Measurements from ENCODE around the gene MRPL10. TPM values are rescaled to one million over a fixed set of nuclear protein-coding genes. Genes with fewer than 3 reads are reported as not detected.

The MRPL10 gene
- total RNA-seq, 2 experiments from 2014 or later = 54.4 to 64.9 TPM

DNA sequence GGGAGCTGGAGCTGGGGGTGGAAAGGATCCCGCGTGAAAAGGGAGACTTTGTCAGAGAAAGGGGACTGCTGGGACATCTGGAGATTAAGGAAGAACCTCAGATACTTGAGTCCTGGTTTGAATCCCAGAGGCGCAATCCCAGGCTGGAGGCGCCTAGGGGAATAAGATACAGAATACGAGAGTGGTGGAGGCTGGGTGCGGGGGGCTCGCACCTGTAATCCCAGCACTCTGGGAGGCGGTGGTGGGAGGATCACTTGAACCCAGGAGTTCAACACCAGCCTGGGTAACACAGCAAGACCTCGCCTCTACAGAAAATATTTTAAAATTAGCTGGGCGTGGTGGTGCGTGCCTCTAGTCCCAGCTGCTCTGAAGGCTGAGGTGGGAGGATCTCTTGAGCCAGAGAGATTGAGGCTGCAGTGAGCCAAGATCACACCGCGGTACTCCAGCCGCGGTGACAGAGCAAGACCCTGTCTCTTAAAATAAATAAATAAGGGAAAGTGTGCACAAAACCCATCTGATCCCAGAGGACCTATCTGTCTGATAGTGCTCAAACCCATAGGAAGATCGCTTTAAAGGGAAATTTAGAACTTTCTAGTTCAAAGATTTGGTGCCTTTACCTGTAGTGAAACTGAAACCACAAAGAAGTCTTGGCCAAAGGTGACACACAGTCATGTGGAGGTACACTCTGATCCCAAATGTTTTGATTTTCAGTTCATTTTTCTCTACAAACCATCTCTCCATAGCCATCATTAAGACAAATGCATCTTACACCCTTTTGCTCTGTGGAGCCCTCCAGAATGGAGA lies 10.3 kb upstream of the MRPL10 start:
- Mint-ChIP-seq H3K27ac (peak overlapping the region; percentile 89), H3K4me1 (peaks cover 31% of the 10 kb centered on the region), H3K9me3 (ENCODE audit: low read depth) (no peaks in the 10 kb centered on the region), H3K27me3 (peaks cover 27% of the 10 kb centered on the region), H3K36me3 (no peaks in the 10 kb centered on the region), H3K4me3 (peak overlapping the region; percentile 96)
- no peak for DNase-seq
- no peak for ATAC-seq
- CTCF ChIA-PET = interaction anchor here (0.7 to 14.0 kb wide), 31 partner anchors 8 to 289 kb away, joined by 3 to 365 read pairs (median 4); partner anchors contain the start of genes CDK5RAP3, LRRC46, MRPL10 and OSBPL7

DNA sequence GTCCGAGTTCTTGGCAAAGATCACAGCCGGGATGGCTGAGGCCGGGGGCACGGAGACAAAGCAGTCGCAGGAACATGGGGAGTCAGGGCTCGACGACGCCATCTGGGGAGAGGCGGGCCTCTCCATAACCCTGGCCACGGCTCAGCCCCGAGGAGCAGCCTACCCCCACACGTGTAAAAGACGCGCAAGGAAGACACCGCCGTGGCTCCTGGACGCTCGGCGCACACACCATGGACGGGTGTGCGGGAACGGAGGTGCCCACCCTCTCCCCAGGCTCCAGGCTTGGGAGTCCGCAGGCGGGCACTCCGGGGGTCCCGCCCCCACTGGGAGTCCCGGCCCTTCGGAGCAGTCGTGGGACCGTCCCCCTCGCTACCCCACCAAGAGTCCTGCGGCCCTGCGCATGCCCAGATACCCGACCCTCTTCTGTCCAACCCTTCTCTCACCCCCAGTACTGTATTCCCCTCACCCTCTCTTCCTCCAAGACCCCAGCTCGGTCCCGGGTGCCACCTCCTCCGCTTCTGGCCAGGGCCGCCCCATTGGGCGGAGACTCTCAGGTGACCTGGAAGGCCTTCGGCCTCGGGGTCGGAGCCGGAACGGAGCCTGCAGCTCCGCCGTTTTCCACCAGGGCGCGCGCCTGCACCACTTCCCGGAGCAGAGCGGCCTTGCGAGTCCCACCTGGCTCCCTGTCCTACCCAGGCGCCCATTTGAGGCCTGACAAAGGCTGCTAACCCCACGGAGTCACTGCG lies 9.6 kb upstream of the MRPL10 start, which contains the start of gene SCRN2:
TSS of gene SCRN2 (minus strand) at position 532 of the 746 bp plus-strand sequence. CDS start at position 102, 430 bp downstream.
- H3K4me3 Mint-ChIP-seq = peak within 1 kb of the TSS; percentile 96
- peak within 1 kb of the TSS; percentile 89 for H3K27ac Mint-ChIP-seq
- DNase-seq = peak; percentile 93
- no peaks in the 10 kb centered on the region for H3K9me3 Mint-ChIP-seq (ENCODE audit: low read depth)
- peaks cover 34% of the 10 kb centered on the region for H3K4me1 Mint-ChIP-seq
- CTCF ChIA-PET = interaction anchor here (0.6 to 14.0 kb wide), 31 partner anchors 9 to 290 kb away, joined by 3 to 365 read pairs (median 4); partner anchors contain the start of genes CDK5RAP3, LRRC46, MRPL10 and OSBPL7
- H3K27me3 Mint-ChIP-seq = peaks cover 20% of the 10 kb centered on the region
- no peaks in the 10 kb centered on the region for H3K36me3 Mint-ChIP-seq
- peak; percentile 94 for ATAC-seq

DNA sequence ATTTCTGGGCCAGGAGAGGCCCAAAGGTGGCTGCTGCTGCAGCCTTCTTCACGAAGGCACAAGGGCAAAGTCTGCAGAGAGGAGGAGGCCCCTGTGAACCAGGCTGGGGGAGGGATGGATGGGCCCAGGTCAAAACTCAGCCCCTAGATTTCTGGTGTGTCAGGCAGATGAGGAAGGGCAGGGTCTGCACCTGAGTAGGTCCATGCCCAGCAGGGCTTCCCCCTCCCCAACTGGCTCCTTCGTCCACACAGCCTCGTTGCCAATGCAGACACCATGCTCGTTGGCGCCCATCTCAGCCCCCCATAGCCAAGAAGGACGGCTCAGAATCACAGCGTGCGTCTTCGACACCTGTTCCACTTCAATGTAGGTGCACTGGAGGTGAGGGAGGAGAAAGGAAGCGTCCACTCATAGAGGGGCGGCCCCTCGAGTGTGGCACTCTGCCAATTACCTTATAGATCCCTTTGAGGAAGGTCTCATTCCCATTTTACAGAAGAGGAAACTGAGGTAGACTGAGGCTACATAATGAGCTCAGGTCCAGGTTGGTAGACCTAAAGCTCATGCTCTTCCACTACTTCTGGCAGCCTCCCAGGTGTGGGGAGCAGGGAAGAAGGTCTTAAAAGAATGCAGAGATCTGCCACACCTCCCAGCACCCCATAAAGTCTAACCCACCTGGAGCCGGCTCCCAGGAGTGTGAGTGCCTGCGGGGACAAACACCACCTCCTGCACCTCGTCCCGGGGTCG lies 8.8 kb upstream of the MRPL10 start:
- H3K27ac Mint-ChIP-seq = peak overlapping the region; percentile 45
- no peaks in the 10 kb centered on the region for H3K9me3 Mint-ChIP-seq (ENCODE audit: low read depth)
- peaks cover 41% of the 10 kb centered on the region for H3K4me1 Mint-ChIP-seq
- ATAC-seq (no peak), DNase-seq (no peak)
- CTCF ChIA-PET = interaction anchor here (0.6 to 14.0 kb wide), 18 partner anchors 10 to 291 kb away, joined by 3 to 365 read pairs (median 10); partner anchors contain the start of genes CDK5RAP3, LRRC46, MRPL10 and OSBPL7
- H3K36me3 Mint-ChIP-seq = no peaks in the 10 kb centered on the region
- peaks cover 12% of the 10 kb centered on the region for H3K27me3 Mint-ChIP-seq
- H3K4me3 Mint-ChIP-seq = peak overlapping the region; percentile 96

- Mint-ChIP-seq H3K4me3 (no peak overlapping the region), H3K27me3 (peaks cover 1% of the 10 kb centered on the region), H3K27ac (no peak overlapping the region), H3K9me3 (ENCODE audit: low read depth) (no peaks in the 10 kb centered on the region), H3K4me1 (peaks cover 50% of the 10 kb centered on the region), H3K36me3 (no peaks in the 10 kb centered on the region)
- DNase-seq (no peak), ATAC-seq (no peak)
- CTCF ChIA-PET = interaction anchor here (5.7 to 14.0 kb wide), 2 partner anchors 9 to 53 kb away, joined by 58 to 365 read pairs; partner anchors contain the start of genes LRRC46, MRPL10 and SP2
Measured at GRCh38 chr17:47839071-47839470, 7.7 kb upstream of the MRPL10 start.

DNA sequence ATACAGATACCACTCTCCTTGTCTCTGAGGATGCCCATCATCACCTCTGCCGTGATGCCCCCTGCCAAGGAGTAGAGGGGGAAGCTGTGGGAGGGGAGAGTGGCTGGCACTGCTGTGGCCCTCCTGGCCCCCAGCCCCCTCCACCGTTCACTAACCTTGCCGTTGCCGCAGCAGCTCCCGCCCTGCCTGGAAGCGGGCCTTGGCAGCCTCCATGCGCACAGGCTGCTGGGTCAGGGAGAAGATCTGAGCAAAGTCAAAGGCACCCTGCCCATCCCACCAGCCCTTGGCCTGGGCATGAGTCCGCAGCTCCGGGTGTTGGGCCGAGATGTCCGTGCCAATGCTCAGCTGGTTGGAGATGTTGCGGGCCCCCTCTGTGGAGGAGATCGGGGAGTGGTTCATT lies 7.3 kb upstream of the MRPL10 start:
- ATAC-seq (no peak), DNase-seq (no peak)
- Mint-ChIP-seq H3K36me3 (no peaks in the 10 kb centered on the region), H3K4me1 (peaks cover 50% of the 10 kb centered on the region), H3K27ac (no peak overlapping the region), H3K9me3 (ENCODE audit: low read depth) (no peaks in the 10 kb centered on the region), H3K4me3 (no peak overlapping the region), H3K27me3 (no peaks in the 10 kb centered on the region)
- CTCF ChIA-PET = interaction anchor here (1.9 to 3.4 kb wide), 2 partner anchors 52 to 111 kb away, joined by 4 to 20 read pairs; no protein-coding TSS in a partner anchor

- H3K4me1 Mint-ChIP-seq = peaks cover 51% of the 10 kb centered on the region
- H3K27ac Mint-ChIP-seq = no peak overlapping the region
- ATAC-seq = no peak
- no peaks in the 10 kb centered on the region for H3K27me3 Mint-ChIP-seq
- no peaks in the 10 kb centered on the region for H3K9me3 Mint-ChIP-seq (ENCODE audit: low read depth)
- DNase-seq = no peak
- H3K4me3 Mint-ChIP-seq = no peak overlapping the region
- CTCF ChIA-PET = interaction anchor here (0.7 to 3.4 kb wide), 5 partner anchors 9 to 112 kb away, joined by 3 to 20 read pairs (median 4); partner anchors contain the start of gene OSBPL7
- no peaks in the 10 kb centered on the region for H3K36me3 Mint-ChIP-seq
Measured at GRCh38 chr17:47837401-47838039, 6.2 kb upstream of the MRPL10 start.

- no peaks in the 10 kb centered on the region for H3K36me3 Mint-ChIP-seq
- no peak for DNase-seq
- H3K27ac Mint-ChIP-seq = no peak overlapping the region
- peaks cover 50% of the 10 kb centered on the region for H3K4me1 Mint-ChIP-seq
- CTCF ChIA-PET = interaction anchor here (1.5 to 3.4 kb wide), 3 partner anchors 15 to 113 kb away, joined by 4 to 20 read pairs (median 5); partner anchors contain the start of gene OSBPL7
- no peaks in the 10 kb centered on the region for H3K9me3 Mint-ChIP-seq (ENCODE audit: low read depth)
- no peak for ATAC-seq
- H3K27me3 Mint-ChIP-seq = no peaks in the 10 kb centered on the region
- H3K4me3 Mint-ChIP-seq = no peak overlapping the region
Measured at GRCh38 chr17:47836601-47837000, 5.3 kb upstream of the MRPL10 start.

GRCh38 chr17:47834756-47835155 lies 3.4 kb upstream of the MRPL10 start:
- peak overlapping the region; percentile 17 for H3K27ac Mint-ChIP-seq
- H3K36me3 Mint-ChIP-seq = peaks cover 6% of the 10 kb centered on the region
- no peak overlapping the region for H3K4me3 Mint-ChIP-seq
- H3K4me1 Mint-ChIP-seq = peaks cover 47% of the 10 kb centered on the region
- ATAC-seq (no peak), DNase-seq (no peak)
- H3K27me3 Mint-ChIP-seq = no peaks in the 10 kb centered on the region
- H3K9me3 Mint-ChIP-seq (ENCODE audit: low read depth) = no peaks in the 10 kb centered on the region
- CTCF ChIA-PET = interaction anchor here (0.8 to 1.3 kb wide), 4 partner anchors 8 to 184 kb away, joined by 3 read pairs; partner anchors contain the start of gene SP6

DNA sequence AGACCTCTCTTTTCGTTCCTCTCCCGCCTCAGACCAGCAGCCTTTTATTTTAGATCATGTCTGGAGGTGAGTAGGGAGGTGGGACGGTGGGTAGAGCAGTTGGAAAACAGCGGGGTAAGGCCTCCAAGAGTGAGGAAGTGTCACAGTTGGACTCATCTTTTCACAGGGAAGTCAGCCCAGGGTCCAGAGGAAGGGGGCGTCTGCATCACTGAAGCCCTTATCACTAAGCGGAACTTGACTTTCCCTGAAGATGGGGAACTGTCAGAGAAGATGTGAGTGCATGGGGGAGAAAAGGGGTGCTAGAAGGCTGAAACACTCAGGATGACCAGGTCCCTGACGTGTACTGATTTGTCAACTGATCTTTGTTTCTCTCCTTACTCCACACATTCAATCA lies 590 bp upstream of the MRPL10 start:
- no peak for ATAC-seq
- DNase-seq = no peak
- peaks cover 21% of the 10 kb centered on the region for H3K36me3 Mint-ChIP-seq
- no peaks in the 10 kb centered on the region for H3K27me3 Mint-ChIP-seq
- peak overlapping the region; percentile 97 for H3K4me3 Mint-ChIP-seq
- H3K4me1 Mint-ChIP-seq = peaks cover 58% of the 10 kb centered on the region
- H3K9me3 Mint-ChIP-seq (ENCODE audit: low read depth) = no peaks in the 10 kb centered on the region
- CTCF ChIA-PET = interaction anchor here (1.0 to 5.8 kb wide), 10 partner anchors 10 to 195 kb away, joined by 3 to 58 read pairs (median 4); partner anchors contain the start of genes CDK5RAP3, OSBPL7, SCRN2 and TBX21
- peak overlapping the region; percentile 97 for H3K27ac Mint-ChIP-seq

GRCh38 chr17:47830396-47831002 lies 842 bp downstream of the MRPL10 start:
- Mint-ChIP-seq H3K27me3 (no peaks in the 10 kb centered on the region), H3K4me3 (peak overlapping the region; percentile 97), H3K27ac (peak overlapping the region; percentile 97), H3K9me3 (ENCODE audit: low read depth) (no peaks in the 10 kb centered on the region), H3K36me3 (peaks cover 31% of the 10 kb centered on the region), H3K4me1 (peaks cover 51% of the 10 kb centered on the region)
- CTCF ChIA-PET = interaction anchor here (0.6 to 5.8 kb wide), 13 partner anchors 8 to 196 kb away, joined by 3 to 58 read pairs (median 5); partner anchors contain the start of genes CDK5RAP3, OSBPL7, SCRN2 and SP2
- ATAC-seq (no peak), DNase-seq (no peak)

- DNase-seq (peak; percentile 90), ATAC-seq (peak; percentile 75)
- Mint-ChIP-seq H3K4me1 (peaks cover 47% of the 10 kb centered on the region), H3K36me3 (peaks cover 34% of the 10 kb centered on the region), H3K4me3 (peak overlapping the region; percentile 97), H3K9me3 (ENCODE audit: low read depth) (no peaks in the 10 kb centered on the region), H3K27ac (peak overlapping the region; percentile 97), H3K27me3 (no peaks in the 10 kb centered on the region)
- CTCF ChIA-PET = interaction anchor here (1.2 to 5.8 kb wide), 5 partner anchors 8 to 113 kb away, joined by 3 to 58 read pairs (median 7); partner anchors contain the start of genes OSBPL7 and SCRN2
Measured at GRCh38 chr17:47829870-47830269, 1.5 kb downstream of the MRPL10 start.

All from activated CD8-positive, alpha-beta memory T cell treated with anti-CD3 and anti-CD28 coated beads, Interleukin-2, amount 10 ng/mL, durations not matched to agents 7 days and 5 days (primary cell).